CD4-positive, alpha-beta T cell (primary cell): ENCODE results near the gene TAS1R2. TPM values are rescaled to one million over a fixed set of nuclear protein-coding genes. Genes with fewer than 3 reads are reported as not detected.

Experiments
- ATAC-seq: fragments of 200-7000 bp; cut with Tn5 transposase; one replicate; pipeline ENCODE4 v1.10.0; 2022; ENCODE audit warnings: mild to moderate bottlenecking; ENCODE audit not compliant: poor library complexity
- CTCF ChIA-PET: fragments of 350-600 bp; sonication (Branson Sonifier 250); formaldehyde crosslinking; loops from one replicate; lab custom pipeline; 2021; ENCODE audit warnings: antibody characterized with exemption, inconsistent platforms; lab: Charles Lee
- POLR2A ChIA-PET: fragments of 350-600 bp; sonication (Branson Sonifier 250); formaldehyde crosslinking; loops from one replicate; lab custom pipeline; 2021; ENCODE audit warnings: antibody characterized with exemption, inconsistent platforms; lab: Charles Lee
- DNase-seq, 14 experiments: peaks; one replicate each; pipeline ENCODE4 v3.0.0-alpha.2; 2013 to 2020; ENCODE audit warnings: mixed read lengths in 2 of 14
- H3K27ac ChIP-seq, 2 donors: one replicate each; pipeline versions ENCODE4 v1.5.1 to v1.7.0; 2013; ENCODE audit warnings: low read length in 2 of 2, low read depth in 1 of 2, mild to moderate bottlenecking in 1 of 2
- H3K27me3 ChIP-seq, 2 experiments: 1 replicate in 1 of 2; 2 replicates in 1 of 2; pipeline versions ENCODE4 v1.6.1 to v1.7.0; 2013; ENCODE audit warnings: low read length in 2 of 2, control low read depth in 1 of 2, mild to moderate bottlenecking in 1 of 2, moderate library complexity in 1 of 2; ENCODE audit not compliant: insufficient read depth in 2 of 2, control insufficient read depth in 1 of 2
- H3K36me3 ChIP-seq: one replicate; pipeline ENCODE4 v1.6.1; 2013; ENCODE audit warnings: low read length, control low read depth; ENCODE audit not compliant: insufficient read depth
- H3K4me1 ChIP-seq: one replicate; pipeline ENCODE4 v1.6.1; 2013; ENCODE audit warnings: low read length, control low read depth; ENCODE audit not compliant: insufficient read depth
- H3K4me3 ChIP-seq: one replicate; pipeline ENCODE4 v1.5.1; 2013; ENCODE audit warnings: mild to moderate bottlenecking, low read length, moderate library complexity
- H3K9me3 ChIP-seq, 2 experiments: 1 replicate in 1 of 2; 2 replicates in 1 of 2; pipeline versions ENCODE4 v1.6.1 to v1.7.0; 2013; ENCODE audit warnings: low read length in 2 of 2, mild to moderate bottlenecking in 2 of 2, control low read depth in 1 of 2, moderate library complexity in 1 of 2; ENCODE audit not compliant: control insufficient read depth in 1 of 2, insufficient read depth in 1 of 2
- H3K27ac Mint-ChIP-seq: one replicate; pipeline ENCODE4 v1.8.0; 2020; ENCODE audit warnings: mixed read lengths
- H3K27me3 Mint-ChIP-seq: one replicate; pipeline ENCODE4 v1.8.0; 2021; ENCODE audit warnings: mixed read lengths
- H3K36me3 Mint-ChIP-seq: one replicate; pipeline ENCODE4 v1.8.0; 2021; ENCODE audit warnings: low read depth, mixed read lengths
- H3K4me1 Mint-ChIP-seq: one replicate; pipeline ENCODE4 v1.8.0; 2021; ENCODE audit warnings: low read depth, mixed read lengths
- H3K4me3 Mint-ChIP-seq: one replicate; pipeline ENCODE4 v1.8.0; 2020; ENCODE audit warnings: mild to moderate bottlenecking, mixed read lengths
- H3K9me3 Mint-ChIP-seq: one replicate; pipeline ENCODE4 v1.8.0; 2020; ENCODE audit warnings: mixed read lengths
- intact Hi-C, 2 experiments: fragments of 100-400 bp; cut with DNase I in 1 of 2; cut with micrococcal nuclease in 1 of 2; formaldehyde crosslinking; loops; one replicate each; pipeline versions ENCODE4 v1.15.1 to v1.9.0; 2023 to 2025; cut with DNase I, micrococcal nuclease
- total RNA-seq, 174 experiments: library from RNA in 2 of 174; stranded (reverse) in 2 of 174; gene quantifications; one replicate each; pipeline ENCODE4 v1.2.3 and lab custom pipeline; 2021 to 2026
- TF ChIP-seq, protein P1 (sequence below): fragments of 200-600 bp; IDR thresholded peaks from one replicate; pipeline ENCODE4 v1.8.0; 2022; ENCODE audit warnings: antibody characterized with exemption, mild to moderate bottlenecking

TAS1R2 gene
- total RNA-seq, 2 experiments from 2014 or later = not detected

DNA sequence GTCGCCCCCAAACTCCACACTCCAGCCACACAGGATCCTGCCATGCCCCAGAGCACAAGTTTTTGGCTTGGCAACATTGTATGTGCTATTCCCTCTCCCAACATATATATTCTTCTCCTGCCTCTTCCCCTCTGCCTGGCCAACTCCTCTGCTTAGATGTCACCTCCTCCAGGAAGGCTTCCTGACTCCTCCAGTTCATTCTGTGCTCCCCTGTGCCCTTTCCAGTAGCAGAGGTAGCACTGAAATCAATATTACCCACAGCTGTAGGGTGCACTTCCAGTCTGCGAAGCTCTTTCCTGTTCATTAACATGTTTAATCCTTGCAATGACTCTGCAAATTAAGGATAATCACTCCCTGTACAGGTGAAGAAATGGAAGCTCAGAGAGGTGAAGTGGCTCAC lies 21.7 kb upstream of the TAS1R2 start:
- Mint-ChIP-seq H3K4me1 (no peaks in the 10 kb centered on the region), H3K27ac (no peak overlapping the region), H3K9me3 (no peaks in the 10 kb centered on the region), H3K4me3 (no peak overlapping the region), H3K27me3 (no peaks in the 10 kb centered on the region), H3K36me3 (no peaks in the 10 kb centered on the region)
- Histone ChIP-seq H3K9me3 (no peaks in the 10 kb centered on the region), H3K36me3 (no peaks in the 10 kb centered on the region), H3K4me3 (no peak overlapping the region), H3K27me3 (no peaks in the 10 kb centered on the region), H3K27ac (no peak overlapping the region), H3K4me1 (no peaks in the 10 kb centered on the region)
- intact Hi-C loops = loop anchor here in 1 of 2 experiments (5.0 kb wide), 1 partner anchor 231 kb away; no protein-coding TSS in a partner anchor
- DNase-seq = no peak
- POLR2A ChIA-PET = no interaction called here
- TF ChIP-seq, protein P1, sequence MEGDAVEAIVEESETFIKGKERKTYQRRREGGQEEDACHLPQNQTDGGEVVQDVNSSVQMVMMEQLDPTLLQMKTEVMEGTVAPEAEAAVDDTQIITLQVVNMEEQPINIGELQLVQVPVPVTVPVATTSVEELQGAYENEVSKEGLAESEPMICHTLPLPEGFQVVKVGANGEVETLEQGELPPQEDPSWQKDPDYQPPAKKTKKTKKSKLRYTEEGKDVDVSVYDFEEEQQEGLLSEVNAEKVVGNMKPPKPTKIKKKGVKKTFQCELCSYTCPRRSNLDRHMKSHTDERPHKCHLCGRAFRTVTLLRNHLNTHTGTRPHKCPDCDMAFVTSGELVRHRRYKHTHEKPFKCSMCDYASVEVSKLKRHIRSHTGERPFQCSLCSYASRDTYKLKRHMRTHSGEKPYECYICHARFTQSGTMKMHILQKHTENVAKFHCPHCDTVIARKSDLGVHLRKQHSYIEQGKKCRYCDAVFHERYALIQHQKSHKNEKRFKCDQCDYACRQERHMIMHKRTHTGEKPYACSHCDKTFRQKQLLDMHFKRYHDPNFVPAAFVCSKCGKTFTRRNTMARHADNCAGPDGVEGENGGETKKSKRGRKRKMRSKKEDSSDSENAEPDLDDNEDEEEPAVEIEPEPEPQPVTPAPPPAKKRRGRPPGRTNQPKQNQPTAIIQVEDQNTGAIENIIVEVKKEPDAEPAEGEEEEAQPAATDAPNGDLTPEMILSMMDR = no peak
- no peak for ATAC-seq
- CTCF ChIA-PET = no interaction called here

DNA sequence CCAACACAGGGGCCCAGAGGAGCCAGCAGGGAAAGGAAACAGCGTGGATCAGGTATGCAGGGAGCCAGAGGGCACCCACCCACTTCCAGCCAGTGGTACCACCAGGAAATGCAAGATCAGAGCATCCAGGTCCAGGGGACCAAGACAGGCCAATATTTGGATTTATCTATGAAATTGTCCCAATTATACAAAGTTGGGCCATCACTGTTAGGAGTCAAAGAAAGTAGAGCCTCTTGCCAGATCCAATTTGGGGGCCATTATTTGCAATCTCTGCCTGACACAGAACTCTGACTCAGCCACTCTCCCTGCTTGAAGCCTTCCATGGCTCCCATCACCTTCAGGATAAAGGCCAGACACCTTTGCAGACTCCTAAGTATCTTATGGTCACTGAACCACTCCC lies 21.1 kb upstream of the TAS1R2 start:
- H3K4me3 ChIP-seq = no peak overlapping the region
- ATAC-seq = no peak
- ChIA-PET CTCF (no interaction called here), POLR2A (no interaction called here)
- Mint-ChIP-seq H3K4me3 (no peak overlapping the region), H3K27ac (no peak overlapping the region), H3K36me3 (no peaks in the 10 kb centered on the region), H3K9me3 (no peaks in the 10 kb centered on the region), H3K27me3 (no peaks in the 10 kb centered on the region), H3K4me1 (no peaks in the 10 kb centered on the region)
- no peaks in the 10 kb centered on the region for H3K27me3 ChIP-seq
- no peaks in the 10 kb centered on the region for H3K9me3 ChIP-seq
- TF ChIP-seq, protein P1 = no peak
- no peak for DNase-seq
- H3K4me1 ChIP-seq = no peaks in the 10 kb centered on the region
- no peak overlapping the region for H3K27ac ChIP-seq
- intact Hi-C loops = loop anchor here in 1 of 2 experiments (5.0 kb wide), 1 partner anchor 232 kb away; no protein-coding TSS in a partner anchor
- H3K36me3 ChIP-seq = no peaks in the 10 kb centered on the region

DNA sequence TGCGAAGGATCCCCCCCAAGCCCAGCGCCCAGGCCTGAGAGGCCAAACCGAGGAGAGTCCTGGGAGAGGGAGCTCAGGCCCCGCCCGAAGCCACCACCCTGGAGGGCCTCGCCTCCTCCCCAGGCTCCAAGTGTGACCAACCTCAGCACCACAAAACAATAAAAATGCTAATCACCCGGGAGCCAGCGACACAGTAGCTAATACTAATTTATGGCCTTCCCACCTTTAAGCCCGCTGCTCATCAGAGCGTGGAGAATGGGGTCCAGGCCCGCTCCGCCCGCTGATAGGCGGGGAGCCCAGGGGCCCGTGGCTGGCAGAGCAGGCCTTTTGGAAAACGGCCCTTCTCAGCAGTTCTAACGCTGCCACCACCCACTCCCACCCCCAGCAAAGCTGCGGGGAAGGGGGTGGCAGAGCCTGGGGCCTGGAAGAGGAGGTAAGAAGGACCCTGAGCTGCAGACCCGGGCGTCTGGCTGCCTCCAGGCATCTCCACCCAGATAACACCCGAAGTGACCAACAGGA lies 20.4 kb upstream of the TAS1R2 start:
- Histone ChIP-seq H3K27me3 (no peaks in the 10 kb centered on the region), H3K36me3 (no peaks in the 10 kb centered on the region), H3K4me1 (no peaks in the 10 kb centered on the region), H3K9me3 (no peaks in the 10 kb centered on the region), H3K4me3 (no peak overlapping the region), H3K27ac (no peak overlapping the region)
- H3K4me1 Mint-ChIP-seq = no peaks in the 10 kb centered on the region
- TF ChIP-seq, protein P1 = no peak
- intact Hi-C loops = loop anchor here in 1 of 2 experiments (5.0 kb wide), 1 partner anchor 232 kb away; no protein-coding TSS in a partner anchor
- H3K36me3 Mint-ChIP-seq = no peaks in the 10 kb centered on the region
- ATAC-seq = no peak
- no peak for DNase-seq
- no peaks in the 10 kb centered on the region for H3K27me3 Mint-ChIP-seq
- no peaks in the 10 kb centered on the region for H3K9me3 Mint-ChIP-seq
- ChIA-PET POLR2A (no interaction called here), CTCF (no interaction called here)
- no peak overlapping the region for H3K4me3 Mint-ChIP-seq
- no peak overlapping the region for H3K27ac Mint-ChIP-seq
